ENCODE results near the gene GAREM1. TPM values are rescaled to one million over a fixed set of nuclear protein-coding genes. Genes with fewer than 3 reads are reported as not detected.
A peak's percentile ranks its signal among the peaks of the same experiment; 100 is the strongest.

GAREM1 gene
- total RNA-seq, 4 donors from 2014 or later, result 23.6 to 29.9 (median 29.1) TPM

- peaks cover 0 to 10% (median 0%) of the 10 kb centered on the region in 3 donors for H3K36me3 ChIP-seq
- H3K4me1 ChIP-seq, result no peaks in the 10 kb centered on the region
- H3K27me3 ChIP-seq, result no peaks in the 10 kb centered on the region
- no peaks in the 10 kb centered on the region for H3K9me3 ChIP-seq
- DNase-seq, result no peak
- H3K27ac ChIP-seq, result no peak overlapping the region
- TF ChIP-seq POLR2A (IDR thresholded peaks at IDR 0.05) (no peak), CTCF (IDR thresholded peaks at IDR 0.05) (no peak)
- H3K4me3 ChIP-seq, result no peak overlapping the region
These were observed 179.9 kb downstream of the GAREM1 start for GRCh38 chr18:32290810-32291209.

- H3K27ac ChIP-seq, result no peak overlapping the region
- TF ChIP-seq CTCF (IDR thresholded peaks at IDR 0.05) (peak in 5 of 6 experiments; percentile 11 to 75 (median 75)), POLR2A (IDR thresholded peaks at IDR 0.05) (no peak)
- H3K27me3 ChIP-seq, result no peaks in the 10 kb centered on the region
- H3K4me1 ChIP-seq, result no peaks in the 10 kb centered on the region
- DNase-seq, result peak in 1 of 3 donors; percentile 74
- H3K9me3 ChIP-seq, result no peaks in the 10 kb centered on the region
- H3K36me3 ChIP-seq, result peaks cover 0 to 10% (median 0%) of the 10 kb centered on the region in 3 donors
- H3K4me3 ChIP-seq, result no peak overlapping the region
These were observed 181.1 kb downstream of the GAREM1 start for GRCh38 chr18:32289483-32290075.

DNA sequence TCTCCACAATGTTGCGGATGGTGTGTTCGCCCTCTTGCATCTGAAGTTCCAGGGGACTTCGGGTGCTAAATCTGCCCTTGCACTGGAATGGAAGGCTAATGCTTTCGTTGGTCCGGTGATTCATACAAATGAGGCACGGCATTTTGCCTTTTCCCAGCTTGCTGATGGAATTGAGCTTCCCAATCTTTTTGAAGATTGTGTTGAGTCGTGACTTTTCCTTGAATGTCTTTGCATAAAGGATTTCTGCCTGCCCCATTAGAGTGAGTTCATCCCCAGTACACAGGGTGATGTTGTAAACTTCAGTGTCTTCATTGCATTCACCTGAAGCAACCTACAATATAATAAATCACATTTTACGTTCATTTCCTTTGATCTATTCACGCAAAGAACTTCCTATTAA is 182.8 kb downstream of the GAREM1 start:
- H3K27me3 ChIP-seq, result no peaks in the 10 kb centered on the region
- H3K4me1 ChIP-seq, result no peaks in the 10 kb centered on the region
- no peak for TF ChIP-seq POLR2A (IDR thresholded peaks at IDR 0.05)
- TF ChIP-seq CTCF (IDR thresholded peaks at IDR 0.05), result no peak
- DNase-seq, result no peak
- H3K36me3 ChIP-seq, result peaks cover 0 to 10% (median 0%) of the 10 kb centered on the region in 3 donors
- H3K9me3 ChIP-seq, result no peaks in the 10 kb centered on the region
- no peak overlapping the region for H3K4me3 ChIP-seq
- no peak overlapping the region for H3K27ac ChIP-seq

DNA sequence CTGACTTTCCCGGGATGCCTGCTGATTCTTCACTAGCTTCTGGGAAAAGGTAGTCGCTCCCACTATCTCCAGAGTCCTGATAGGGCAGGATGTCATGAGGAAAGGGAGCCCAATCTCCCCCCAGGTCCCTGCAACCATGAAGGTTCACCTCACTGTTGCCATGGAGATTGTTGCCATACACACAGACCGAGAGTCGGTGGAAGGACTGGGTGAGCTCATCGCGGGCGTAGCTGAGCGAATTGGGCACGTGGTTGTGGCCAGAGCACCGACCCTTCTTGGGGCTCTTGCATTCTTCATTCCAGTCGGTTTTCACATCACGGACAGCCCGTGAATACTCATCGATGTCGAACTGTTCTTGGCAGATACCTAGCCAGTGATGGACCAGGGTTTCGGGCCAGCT is 183.4 kb downstream of the GAREM1 start:
- Histone ChIP-seq H3K4me3 (no peak overlapping the region), H3K27ac (no peak overlapping the region), H3K27me3 (no peaks in the 10 kb centered on the region), H3K9me3 (no peaks in the 10 kb centered on the region), H3K4me1 (no peaks in the 10 kb centered on the region), H3K36me3 (peaks cover 0 to 10% (median 0%) of the 10 kb centered on the region in 3 donors)
- DNase-seq, result no peak
- TF ChIP-seq CTCF (IDR thresholded peaks at IDR 0.05), result no peak

- H3K36me3 ChIP-seq, result peaks cover 0 to 10% (median 0%) of the 10 kb centered on the region in 3 donors
- DNase-seq, result no peak
- no peak overlapping the region for H3K4me3 ChIP-seq
- no peaks in the 10 kb centered on the region for H3K4me1 ChIP-seq
- H3K27me3 ChIP-seq, result no peaks in the 10 kb centered on the region
- H3K27ac ChIP-seq, result no peak overlapping the region
- TF ChIP-seq CTCF (IDR thresholded peaks at IDR 0.05) (no peak), POLR2A (IDR thresholded peaks at IDR 0.05) (no peak)
- no peaks in the 10 kb centered on the region for H3K9me3 ChIP-seq
These were observed 183.9 kb downstream of the GAREM1 start for GRCh38 chr18:32286749-32287148.

Measured in Peyer's patch (tissue), 4 donors.